Ishikawa (cell line): ENCODE results near the gene ATAD3B.

Experiments
- CEBPB ChIP-seq: IDR thresholded peaks from 2 replicates; pipeline ENCODE4 v1.6.1; 2012
- CREB1 ChIP-seq: IDR thresholded peaks from 2 replicates; pipeline ENCODE4 v1.6.1; 2012; ENCODE audit warnings: low read depth
- EGR1 ChIP-seq: IDR thresholded peaks from 2 replicates; pipeline ENCODE4 v1.6.1; 2012
- EP300 ChIP-seq: IDR thresholded peaks from 2 replicates; pipeline ENCODE4 v1.6.1; 2012; ENCODE audit warnings: borderline replicate concordance
- FOXM1 ChIP-seq: IDR thresholded peaks from 2 replicates; pipeline ENCODE4 v1.6.1; 2012; ENCODE audit warnings: low read depth, borderline replicate concordance
- MAX ChIP-seq: IDR thresholded peaks from 2 replicates; pipeline ENCODE4 v1.6.1; 2012
- NFIC ChIP-seq: IDR thresholded peaks from 2 replicates; pipeline ENCODE4 v1.6.1; 2012
- RAD21 ChIP-seq: IDR thresholded peaks from 2 replicates; pipeline ENCODE4 v1.6.1; 2012; ENCODE audit warnings: low read depth
- REST ChIP-seq: IDR thresholded peaks from 2 replicates; pipeline ENCODE4 v1.6.1; 2012; ENCODE audit warnings: low read depth, mild to moderate bottlenecking
- TAF1 ChIP-seq: IDR thresholded peaks from 2 replicates; pipeline ENCODE4 v1.6.1; 2012; ENCODE audit warnings: low read depth, mild to moderate bottlenecking
- TCF12 ChIP-seq: IDR thresholded peaks from 2 replicates; pipeline ENCODE4 v1.6.1; 2012; ENCODE audit warnings: low read depth
- TEAD4 ChIP-seq: IDR thresholded peaks from 2 replicates; pipeline ENCODE4 v1.6.1; 2012
- USF1 ChIP-seq: IDR thresholded peaks from 2 replicates; pipeline ENCODE4 v1.6.1; 2012
- YY1 ChIP-seq: IDR thresholded peaks from 2 replicates; pipeline ENCODE4 v1.6.1; 2012; ENCODE audit warnings: low read depth
- ZBTB7A ChIP-seq: IDR thresholded peaks from 2 replicates; pipeline ENCODE4 v1.6.1; 2012; ENCODE audit warnings: low read depth

ATAD3B gene

GRCh38 chr1:1427106-1427819 is 44.3 kb upstream of the ATAD3B start:
- TF ChIP-seq YY1 (no peak), EGR1 (no peak), REST (no peak), ZBTB7A (peak; percentile 62; the same call in 1 of the 2 replicates), TAF1 (no peak), CEBPB (no peak)

DNA sequence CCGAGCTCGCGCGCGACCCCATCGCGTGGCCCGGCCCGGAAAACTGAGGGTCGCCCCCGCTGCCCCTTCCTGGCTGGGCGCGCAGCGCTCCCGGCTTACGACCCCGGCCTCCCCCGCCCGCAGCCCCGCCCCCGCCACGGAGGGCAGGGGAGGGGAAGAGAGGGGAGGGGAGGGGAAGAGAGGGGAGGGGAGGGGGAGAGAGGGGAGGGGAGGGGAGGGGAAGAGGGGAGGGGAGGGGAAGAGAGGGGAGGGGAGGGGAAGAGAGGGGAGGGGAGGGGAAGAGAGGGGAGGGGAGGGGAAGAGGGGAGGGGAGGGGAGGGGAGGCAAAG is 43.8 kb upstream of the ATAD3B start:
- no peak for TF ChIP-seq ZBTB7A
- no peak for TF ChIP-seq FOXM1
- no peak for TF ChIP-seq MAX
- TF ChIP-seq YY1, result no peak
- no peak for TF ChIP-seq USF1
- TF ChIP-seq EP300, result no peak
- TF ChIP-seq EGR1, result no peak
- TF ChIP-seq CEBPB, result no peak
- TF ChIP-seq NFIC, result no peak
- no peak for TF ChIP-seq TEAD4
- no peak for TF ChIP-seq REST
- no peak for TF ChIP-seq TAF1
- TF ChIP-seq CREB1, result no peak
- no peak for TF ChIP-seq TCF12
- TF ChIP-seq RAD21, result no peak

DNA sequence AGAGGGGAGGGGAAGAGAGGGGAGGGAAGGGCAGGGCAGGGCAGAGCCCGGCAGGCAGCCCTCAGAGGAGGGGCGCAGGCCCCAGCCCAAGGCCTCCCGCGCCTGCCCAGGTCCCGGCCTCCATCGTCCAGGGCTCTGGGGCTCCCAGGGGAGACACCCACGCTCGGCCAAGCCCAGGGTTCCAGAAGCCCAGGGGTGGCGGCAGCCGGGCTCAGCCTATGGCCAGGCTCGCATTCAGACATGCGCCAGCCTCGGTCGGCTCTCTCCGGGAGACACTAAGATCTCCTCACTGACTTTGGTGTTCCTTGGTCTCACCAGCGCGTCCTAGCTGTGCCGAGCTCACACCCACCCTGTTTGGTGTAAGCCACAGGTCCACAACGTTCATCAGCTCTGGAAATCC is 43.4 kb upstream of the ATAD3B start:
- no peak for TF ChIP-seq RAD21

DNA sequence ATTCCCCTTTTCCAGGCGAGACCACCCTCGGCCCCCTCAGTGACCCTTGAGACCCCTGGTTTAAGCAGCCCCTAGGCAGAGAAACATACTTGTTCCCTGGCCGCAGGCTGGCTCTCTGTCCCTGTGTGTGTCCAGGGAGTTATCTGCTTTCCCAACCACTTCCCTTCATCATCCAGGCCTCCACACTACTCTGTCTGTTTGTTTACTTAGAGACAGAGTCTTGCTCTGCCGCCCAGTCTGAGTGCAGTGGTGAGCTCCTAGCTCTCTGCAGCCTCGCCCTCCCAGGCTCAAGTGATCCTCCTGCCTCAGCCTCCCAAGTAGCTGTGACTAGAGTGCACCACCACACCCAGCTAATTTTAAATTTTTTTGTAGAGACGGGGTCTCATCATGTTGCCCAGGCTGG is 41.9 kb upstream of the ATAD3B start:
- no peak for TF ChIP-seq CEBPB
- TF ChIP-seq FOXM1, result no peak
- no peak for TF ChIP-seq NFIC
- no peak for TF ChIP-seq RAD21
- TF ChIP-seq ZBTB7A, result no peak
- no peak for TF ChIP-seq YY1
- TF ChIP-seq TEAD4, result no peak
- no peak for TF ChIP-seq EP300
- TF ChIP-seq USF1, result no peak

DNA sequence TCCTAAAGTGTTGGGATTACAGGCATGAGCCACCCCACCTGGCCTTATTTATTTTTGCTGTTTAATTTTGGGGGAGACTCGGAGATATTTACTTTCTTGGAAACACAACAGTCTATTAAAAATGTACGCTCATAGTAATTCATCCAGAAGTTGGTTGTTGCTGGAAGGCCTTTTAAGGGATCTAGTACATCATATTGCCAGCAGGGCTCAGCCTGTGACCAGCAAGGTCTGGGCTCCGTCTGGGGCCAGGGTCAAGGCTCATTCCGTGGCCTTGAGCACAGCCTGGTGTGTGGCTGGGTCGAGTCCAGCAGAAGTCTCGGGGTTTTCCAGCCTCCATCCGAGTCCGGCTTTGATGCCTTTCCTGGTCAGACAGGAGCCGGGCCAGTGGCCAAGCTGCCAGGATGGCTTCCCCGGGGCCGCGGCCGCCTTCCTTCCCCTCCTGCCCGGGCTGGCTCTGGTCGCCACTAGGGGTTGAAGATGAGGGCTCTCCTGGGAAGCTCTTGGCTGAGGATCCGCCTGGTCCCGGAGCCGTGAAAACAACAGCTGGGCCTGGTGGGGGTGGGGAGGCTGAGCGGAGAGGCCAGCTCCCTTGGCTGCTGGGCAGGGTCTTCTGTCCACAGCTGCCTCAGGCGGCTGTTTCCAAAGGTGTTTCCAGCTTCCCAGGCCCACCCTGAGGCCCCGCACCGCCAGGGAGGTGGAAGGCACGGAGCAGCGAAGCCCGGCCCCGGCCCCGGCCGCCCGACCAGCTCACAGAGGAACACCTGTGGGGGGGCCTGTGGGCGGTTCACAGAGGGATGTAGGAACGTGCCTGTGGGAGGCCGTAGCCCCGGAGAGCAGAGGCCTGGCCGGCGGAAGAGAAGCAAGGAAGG is 41.2 kb upstream of the ATAD3B start:
- TF ChIP-seq YY1, result no peak
- no peak for TF ChIP-seq TAF1
- no peak for TF ChIP-seq NFIC
- no peak for TF ChIP-seq EP300
- no peak for TF ChIP-seq FOXM1
- no peak for TF ChIP-seq EGR1
- no peak for TF ChIP-seq TCF12
- TF ChIP-seq MAX, result no peak
- TF ChIP-seq CEBPB, result no peak
- no peak for TF ChIP-seq TEAD4
- no peak for TF ChIP-seq RAD21
- no peak for TF ChIP-seq CREB1
- no peak for TF ChIP-seq REST
- no peak for TF ChIP-seq ZBTB7A
- TF ChIP-seq USF1, result no peak
